Lower lobe of right lung (tissue), 2 donors: ENCODE measurements around the gene HTD2. TPM values are rescaled to one million over a fixed set of nuclear protein-coding genes. Genes with fewer than 3 reads are reported as not detected.

Experiments used
- ATAC-seq, 2 donors: fragments of 200-7000 bp; cut with Tn5 transposase; one replicate each; pipeline ENCODE4 v1.9.1; 2020 to 2022; ENCODE audit warnings: mild to moderate bottlenecking in 2 of 2, moderate library complexity in 2 of 2
- DNase-seq: peaks from one replicate; pipeline ENCODE4 v3.0.0-alpha.2; 2020
- H3K27ac ChIP-seq: fragments of 200-600 bp; one replicate; pipeline ENCODE4 v1.8.0; 2022
- H3K27me3 ChIP-seq: fragments of 200-600 bp; one replicate; pipeline ENCODE4 v1.8.0; 2022; ENCODE audit warnings: low read depth
- H3K36me3 ChIP-seq: fragments of 200-600 bp; one replicate; pipeline ENCODE4 v1.8.0; 2022; ENCODE audit warnings: mild to moderate bottlenecking
- H3K4me1 ChIP-seq: fragments of 200-600 bp; one replicate; pipeline ENCODE4 v1.8.0; 2022
- H3K4me3 ChIP-seq: fragments of 200-600 bp; one replicate; pipeline ENCODE4 v1.8.0; 2022; ENCODE audit warnings: mild to moderate bottlenecking
- H3K9me3 ChIP-seq: fragments of 200-600 bp; one replicate; pipeline ENCODE4 v1.8.0; 2022
- intact Hi-C: fragments of 100-400 bp; cut with DNase I; formaldehyde crosslinking; loops from one replicate; pipeline ENCODE4 v1.11.0; 2022
- total RNA-seq: library from RNA; stranded (reverse); fragmentation: NEBNext Ultra II Directional; extraction: Animal tissue kit (Norgen Biotek cat#: 25700); gene quantifications from one replicate; pipeline ENCODE4 v1.2.1, GENCODE V29; 2021
- TF ChIP-seq, protein P1 (sequence below): fragments of 200-600 bp; IDR thresholded peaks from one replicate; pipeline ENCODE4 v1.8.0; 2022; ENCODE audit warnings: antibody characterized with exemption, mild to moderate bottlenecking
- donor health status: DM: no; HTN: yes; CAD: no; lungs with severe emphysema.

The HTD2 gene
- total RNA-seq, 1 donor from 2014 or later, result 8.7 TPM

DNA sequence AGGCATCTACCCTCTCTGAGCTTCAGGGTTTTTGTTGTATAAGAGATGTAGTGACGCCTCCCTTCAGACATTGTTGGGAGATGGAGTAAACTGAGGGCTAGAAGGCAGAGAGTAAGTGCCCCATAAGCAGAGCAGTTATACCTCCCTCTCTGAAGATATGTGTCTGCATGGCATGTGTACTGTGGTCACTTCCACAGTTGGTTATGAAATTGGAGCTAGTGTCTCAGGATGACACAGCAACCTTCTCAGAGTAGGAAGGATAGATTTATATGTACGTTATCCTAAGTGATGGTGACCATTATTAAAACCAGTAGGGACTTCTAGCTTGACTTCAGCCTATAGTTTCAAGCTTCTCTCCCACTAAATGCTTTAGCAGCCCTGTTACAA is 44.3 kb downstream of the HTD2 start:
- Histone ChIP-seq H3K9me3 (no peaks in the 10 kb centered on the region), H3K27me3 (no peaks in the 10 kb centered on the region), H3K4me3 (no peak overlapping the region), H3K36me3 (peaks cover 8% of the 10 kb centered on the region), H3K4me1 (peaks cover 33% of the 10 kb centered on the region), H3K27ac (no peak overlapping the region)
- intact Hi-C loops, result no loop called here
- ATAC-seq (peak; percentile 60 to 68), DNase-seq (no peak)
- TF ChIP-seq, protein P1, sequence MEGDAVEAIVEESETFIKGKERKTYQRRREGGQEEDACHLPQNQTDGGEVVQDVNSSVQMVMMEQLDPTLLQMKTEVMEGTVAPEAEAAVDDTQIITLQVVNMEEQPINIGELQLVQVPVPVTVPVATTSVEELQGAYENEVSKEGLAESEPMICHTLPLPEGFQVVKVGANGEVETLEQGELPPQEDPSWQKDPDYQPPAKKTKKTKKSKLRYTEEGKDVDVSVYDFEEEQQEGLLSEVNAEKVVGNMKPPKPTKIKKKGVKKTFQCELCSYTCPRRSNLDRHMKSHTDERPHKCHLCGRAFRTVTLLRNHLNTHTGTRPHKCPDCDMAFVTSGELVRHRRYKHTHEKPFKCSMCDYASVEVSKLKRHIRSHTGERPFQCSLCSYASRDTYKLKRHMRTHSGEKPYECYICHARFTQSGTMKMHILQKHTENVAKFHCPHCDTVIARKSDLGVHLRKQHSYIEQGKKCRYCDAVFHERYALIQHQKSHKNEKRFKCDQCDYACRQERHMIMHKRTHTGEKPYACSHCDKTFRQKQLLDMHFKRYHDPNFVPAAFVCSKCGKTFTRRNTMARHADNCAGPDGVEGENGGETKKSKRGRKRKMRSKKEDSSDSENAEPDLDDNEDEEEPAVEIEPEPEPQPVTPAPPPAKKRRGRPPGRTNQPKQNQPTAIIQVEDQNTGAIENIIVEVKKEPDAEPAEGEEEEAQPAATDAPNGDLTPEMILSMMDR, result no peak

DNA sequence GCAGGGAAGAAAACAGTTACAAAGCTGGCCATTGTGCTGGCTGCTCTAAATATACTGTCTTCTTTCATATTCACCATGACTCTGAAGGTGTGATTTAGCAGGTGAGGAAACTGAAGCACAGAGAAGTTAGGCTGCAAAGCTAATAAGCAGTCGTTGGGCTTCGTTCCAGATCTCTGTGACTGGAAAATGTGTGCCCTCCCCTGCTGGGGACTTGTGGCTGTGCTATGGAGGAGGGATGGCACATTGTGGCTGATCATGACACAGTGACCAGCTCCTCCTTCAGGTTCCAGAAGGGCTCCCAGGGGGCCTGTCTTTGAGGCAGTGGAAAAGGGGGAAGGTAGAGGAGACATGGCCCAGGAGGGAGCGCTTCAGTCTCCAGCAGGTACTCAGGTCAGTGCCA is 45.6 kb downstream of the HTD2 start:
- TF ChIP-seq, protein P1, result no peak

DNA sequence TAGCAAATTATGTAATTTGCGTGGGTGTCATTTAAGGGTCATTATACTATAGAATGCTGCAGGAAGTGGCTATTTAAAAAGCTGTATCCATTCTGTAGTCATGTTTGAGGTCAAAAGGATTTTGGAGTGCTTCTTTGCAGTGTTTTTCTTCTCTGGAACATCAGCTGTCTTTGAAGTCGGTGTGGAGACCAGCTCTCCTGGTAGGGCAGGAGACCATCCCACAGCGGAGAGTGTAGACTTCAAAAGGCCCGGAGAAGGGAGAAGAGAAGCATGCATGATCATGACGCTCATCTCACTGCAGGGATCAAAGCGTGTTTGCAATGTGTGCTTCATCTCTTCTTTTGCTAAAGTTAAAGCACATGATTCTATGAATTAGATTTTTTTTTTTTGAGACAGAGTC is 46.3 kb downstream of the HTD2 start:
- ATAC-seq (no peak), DNase-seq (no peak)
- TF ChIP-seq, protein P1, result no peak
- Histone ChIP-seq H3K4me1 (peaks cover 42% of the 10 kb centered on the region), H3K27me3 (no peaks in the 10 kb centered on the region), H3K36me3 (peaks cover 8% of the 10 kb centered on the region), H3K4me3 (no peak overlapping the region), H3K27ac (no peak overlapping the region), H3K9me3 (no peaks in the 10 kb centered on the region)
- intact Hi-C loops, result no loop called here

More for the DNA sequence above, 45.6 kb downstream of the HTD2 start:
- intact Hi-C loops, result no loop called here
- DNase-seq (no peak), ATAC-seq (no peak)
- Histone ChIP-seq H3K9me3 (no peaks in the 10 kb centered on the region), H3K4me3 (no peak overlapping the region), H3K27ac (no peak overlapping the region), H3K27me3 (no peaks in the 10 kb centered on the region), H3K36me3 (peaks cover 8% of the 10 kb centered on the region), H3K4me1 (peaks cover 42% of the 10 kb centered on the region)

DNA sequence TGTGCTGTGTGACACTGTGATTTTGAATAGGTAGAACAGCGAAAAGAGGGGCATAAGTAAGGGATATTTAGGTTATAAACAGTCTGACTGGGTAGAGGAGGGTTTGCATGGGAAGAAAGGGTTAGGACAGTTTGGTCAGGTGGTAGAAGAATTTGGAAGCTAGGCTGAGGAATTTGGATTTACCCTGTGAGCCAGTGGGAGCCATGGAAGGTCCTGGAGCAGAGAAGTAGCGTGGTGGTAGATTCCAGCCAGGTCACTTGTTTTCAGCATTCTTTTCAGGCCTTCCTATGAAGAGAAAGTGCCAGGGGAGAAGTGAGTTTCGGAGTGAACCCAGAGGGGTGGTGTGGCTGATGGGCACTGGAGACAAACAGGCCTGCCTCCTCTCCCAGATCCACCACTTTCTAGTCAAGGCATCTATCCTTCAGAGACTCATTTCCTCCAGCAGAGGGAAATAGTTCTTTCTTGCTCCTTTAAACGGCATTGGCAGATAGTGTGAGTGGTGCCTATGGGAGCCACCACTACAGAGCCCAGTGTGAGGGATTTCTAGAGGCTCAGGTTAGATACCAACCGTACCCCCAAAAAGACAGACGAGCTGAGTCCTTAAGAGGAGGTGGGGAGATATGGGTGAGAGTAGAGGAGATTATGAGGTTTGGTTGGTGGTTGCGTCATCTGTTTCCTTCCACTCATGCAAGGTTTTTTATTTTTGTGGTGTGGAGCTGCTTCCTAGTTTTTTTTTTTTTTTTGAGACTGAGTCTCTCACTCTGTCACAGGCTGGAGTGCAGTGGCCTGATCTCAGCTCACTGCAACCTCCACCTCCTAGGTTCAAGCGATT is 47.6 kb downstream of the HTD2 start:
- TF ChIP-seq, protein P1, result no peak
- Histone ChIP-seq H3K4me1 (peaks cover 39% of the 10 kb centered on the region), H3K36me3 (peaks cover 4% of the 10 kb centered on the region), H3K27me3 (no peaks in the 10 kb centered on the region), H3K27ac (peak overlapping the region; percentile 39), H3K9me3 (no peaks in the 10 kb centered on the region), H3K4me3 (no peak overlapping the region)
- intact Hi-C loops, result no loop called here
- peak; percentile 53 to 54 for ATAC-seq
- no peak for DNase-seq

DNA sequence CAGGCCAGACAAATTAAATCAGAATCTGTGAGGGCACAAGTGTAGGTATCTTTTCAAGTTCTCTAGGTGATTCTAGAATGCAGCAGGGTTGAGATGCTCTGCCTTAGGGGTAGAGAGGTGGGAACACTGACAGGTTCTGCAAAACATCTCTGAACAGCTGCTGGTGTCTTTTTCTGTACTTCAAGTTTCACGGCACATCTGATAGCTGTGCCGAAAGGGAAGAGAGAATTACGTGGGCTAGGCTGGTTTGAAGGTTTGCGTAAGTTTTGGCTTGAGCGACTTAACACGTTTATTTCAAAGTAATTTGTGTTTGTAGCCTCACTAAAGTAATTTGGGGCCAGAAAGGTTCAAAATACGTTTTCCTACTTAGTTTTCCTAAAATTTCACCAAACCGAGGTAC is 48.9 kb downstream of the HTD2 start:
- Histone ChIP-seq H3K4me1 (peaks cover 32% of the 10 kb centered on the region), H3K27me3 (no peaks in the 10 kb centered on the region), H3K36me3 (no peaks in the 10 kb centered on the region), H3K27ac (no peak overlapping the region), H3K9me3 (no peaks in the 10 kb centered on the region), H3K4me3 (no peak overlapping the region)
- TF ChIP-seq, protein P1, result no peak
- DNase-seq (no peak), ATAC-seq (peak; percentile 35 to 51)
- intact Hi-C loops, result no loop called here
